SK-N-SH (cell line): ENCODE measurements around the gene CDH24.

ENCODE experiments used
- CTCF ChIP-seq: fragments of 200-600 bp; sonication (generic); IDR thresholded peaks from 2 replicates; pipeline ENCODE4 v1.6.1; 2017; ENCODE audit warnings: antibody characterized with exemption, mild to moderate bottlenecking, moderate library complexity
- NRF1 ChIP-seq: IDR thresholded peaks from 2 replicates; pipeline ENCODE4 v1.6.1; 2012; ENCODE audit warnings: low read depth, mild to moderate bottlenecking, low read length

DNA sequence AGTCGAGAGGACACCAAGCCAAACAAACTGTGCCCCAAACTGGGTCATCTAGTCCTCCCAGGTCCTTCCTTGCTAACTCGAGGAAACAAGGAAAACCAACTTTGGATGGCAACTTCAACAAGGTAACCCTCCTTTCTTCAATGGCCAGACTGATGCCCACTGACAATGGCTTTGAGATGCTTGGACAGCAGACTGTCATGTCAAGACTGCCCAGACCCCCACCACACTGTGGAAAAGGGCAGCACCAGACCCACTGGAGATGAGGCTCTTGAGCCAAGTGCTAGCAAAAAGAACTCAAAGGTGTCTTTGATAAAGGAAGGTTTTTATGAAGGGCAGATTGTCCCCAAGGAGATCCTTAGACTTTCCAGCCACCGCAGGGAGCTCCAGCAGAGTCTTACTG is 9.0 kb upstream of the CDH24 start:
- TF ChIP-seq CTCF (no peak), NRF1 (no peak)
